ENCODE measurements around the gene HIVEP2.

Gene HIVEP2

DNA sequence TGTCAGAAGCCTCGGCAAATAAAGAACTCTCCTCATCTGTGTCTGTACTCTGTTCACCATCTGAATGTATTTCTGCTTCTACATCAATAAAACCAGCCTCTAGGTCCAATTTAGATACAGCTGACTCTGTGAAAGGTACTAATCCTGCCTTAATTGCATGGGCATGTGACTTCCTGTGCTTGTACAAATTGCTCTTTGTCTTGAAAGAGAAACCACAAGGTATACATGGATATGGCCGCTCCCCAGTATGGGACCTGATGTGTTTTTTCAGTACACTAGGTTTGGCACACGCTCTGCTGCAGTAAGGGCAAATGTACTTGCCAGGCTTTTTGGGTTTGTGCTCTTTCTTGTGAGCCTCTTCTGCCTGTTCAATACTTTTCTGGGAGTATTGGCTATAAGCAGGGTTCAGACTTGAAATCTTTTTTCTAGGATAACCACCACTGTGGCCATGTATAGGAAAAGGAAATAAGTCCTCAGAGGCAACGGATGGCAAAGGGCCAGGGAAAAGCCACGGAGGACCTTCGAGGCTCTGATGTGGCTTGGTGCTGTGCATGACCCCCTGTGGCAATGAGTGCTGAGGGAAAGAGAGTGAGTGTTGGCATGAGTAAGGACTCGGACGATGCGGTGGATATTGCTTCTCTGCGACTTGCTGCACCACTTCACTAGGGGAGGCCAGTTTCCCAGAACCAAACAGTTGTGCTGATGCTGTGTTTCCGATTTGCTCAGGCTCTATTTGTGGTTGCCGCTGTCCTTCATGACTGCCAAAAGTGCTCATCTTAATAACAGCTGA is 170.9 kb downstream of the HIVEP2 start:
- DNase-seq (ENCODE audit: low read depth in 2 of 2): no peak

- no peak for DNase-seq (ENCODE audit: low read depth in 2 of 2)
These were observed 171.7 kb downstream of the HIVEP2 start for GRCh38 chr6:142773324-142773723.

GRCh38 chr6:142771162-142771561 is 173.8 kb downstream of the HIVEP2 start:
- no peak for DNase-seq (ENCODE audit: low read depth in 2 of 2)

DNA sequence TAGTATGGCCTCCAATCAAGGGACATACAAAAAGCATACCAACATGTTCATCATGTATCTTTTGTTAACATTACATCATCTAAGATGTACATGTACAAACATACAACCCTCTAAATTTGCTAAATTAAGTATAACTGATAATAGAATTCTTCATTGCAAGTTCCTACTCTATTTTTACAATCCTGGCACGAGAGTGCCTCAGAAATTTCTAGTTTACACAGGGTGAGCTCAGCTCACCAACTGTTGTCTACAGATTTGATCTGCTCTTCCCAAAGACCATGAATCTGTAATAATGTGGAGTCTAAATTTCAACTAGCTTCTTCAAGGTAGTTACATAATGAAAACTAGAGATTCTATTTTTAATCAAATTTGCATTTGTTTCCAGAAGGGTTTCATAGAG is 179.7 kb downstream of the HIVEP2 start:
- DNase-seq (ENCODE audit: low read depth in 2 of 2): no peak

- DNase-seq (ENCODE audit: low read depth in 2 of 2): no peak
These were observed 180.7 kb downstream of the HIVEP2 start for GRCh38 chr6:142764311-142764710.

- DNase-seq (ENCODE audit: low read depth in 2 of 2): no peak
These were observed 181.8 kb downstream of the HIVEP2 start for GRCh38 chr6:142763205-142763604.

GRCh38 chr6:142761756-142762155 is 183.2 kb downstream of the HIVEP2 start:
- DNase-seq (ENCODE audit: low read depth in 2 of 2): no peak

DNA sequence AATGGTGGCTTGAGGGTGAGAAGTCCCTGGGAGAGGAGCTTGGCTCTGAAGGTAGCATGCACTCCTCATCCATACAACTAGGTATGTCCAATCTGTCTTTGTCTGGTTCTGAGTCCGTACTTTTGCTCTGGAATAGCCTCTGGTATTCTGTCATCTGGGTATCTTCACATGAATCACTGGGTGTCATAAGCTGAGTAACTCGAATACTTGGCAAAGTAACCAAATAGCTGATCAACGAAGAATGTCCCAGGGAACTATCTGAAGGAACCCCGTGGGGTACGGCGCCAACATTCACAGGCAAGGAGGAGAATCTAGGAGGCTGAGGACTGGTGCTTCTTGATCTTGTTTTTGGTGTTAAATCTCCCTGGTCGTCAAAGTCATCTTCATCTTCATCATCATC is 184.8 kb downstream of the HIVEP2 start:
- DNase-seq (ENCODE audit: low read depth in 2 of 2): no peak

DNA sequence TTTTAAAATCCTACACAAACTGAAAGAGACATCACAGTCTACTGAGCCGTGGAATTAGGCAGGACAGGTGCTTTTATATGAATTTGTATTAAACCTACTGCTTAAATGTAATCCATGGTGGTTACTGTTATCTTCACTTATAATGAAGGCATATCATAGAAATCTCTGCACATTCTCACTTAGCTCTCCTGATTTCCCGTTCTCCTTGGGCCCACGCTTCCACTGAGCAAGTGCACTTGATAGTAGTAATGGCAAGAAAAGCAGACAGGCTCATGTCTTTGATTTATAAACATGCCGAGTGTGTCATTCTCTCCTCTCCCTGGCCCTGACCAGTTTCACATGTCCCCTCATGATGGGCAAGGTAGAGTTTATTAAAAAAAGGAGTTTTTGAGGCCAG is 186.3 kb downstream of the HIVEP2 start:
- no peak for DNase-seq (ENCODE audit: low read depth in 2 of 2)

GRCh38 chr6:142757852-142758628 is 186.9 kb downstream of the HIVEP2 start:
- DNase-seq (ENCODE audit: low read depth in 2 of 2): no peak

GRCh38 chr6:142756215-142756630 is 188.8 kb downstream of the HIVEP2 start:
- no peak for DNase-seq (ENCODE audit: low read depth in 2 of 2)

DNA sequence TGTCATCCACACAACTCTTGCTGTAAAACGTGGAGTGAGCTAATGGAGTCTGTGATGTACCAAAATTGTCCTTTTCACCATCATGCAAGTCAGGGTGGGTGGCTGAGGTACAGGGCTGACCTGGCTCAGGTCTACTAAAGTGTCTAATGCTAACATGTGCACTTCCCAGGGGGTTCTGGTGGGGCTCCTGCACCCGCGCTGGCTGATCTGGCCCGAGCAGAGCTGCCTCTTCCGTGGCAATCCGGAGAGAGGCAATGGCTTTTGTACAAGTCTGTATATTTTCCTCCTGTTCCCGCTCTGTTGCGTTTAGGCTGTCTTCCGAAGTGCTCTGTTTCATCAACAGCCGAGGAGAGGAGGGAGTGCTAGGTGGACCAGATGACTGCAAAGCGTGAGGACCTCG is 191.8 kb downstream of the HIVEP2 start:
- no peak for DNase-seq (ENCODE audit: low read depth in 2 of 2)

GRCh38 chr6:142752348-142752747 is 192.6 kb downstream of the HIVEP2 start:
- no peak for DNase-seq (ENCODE audit: low read depth in 2 of 2)

DNA sequence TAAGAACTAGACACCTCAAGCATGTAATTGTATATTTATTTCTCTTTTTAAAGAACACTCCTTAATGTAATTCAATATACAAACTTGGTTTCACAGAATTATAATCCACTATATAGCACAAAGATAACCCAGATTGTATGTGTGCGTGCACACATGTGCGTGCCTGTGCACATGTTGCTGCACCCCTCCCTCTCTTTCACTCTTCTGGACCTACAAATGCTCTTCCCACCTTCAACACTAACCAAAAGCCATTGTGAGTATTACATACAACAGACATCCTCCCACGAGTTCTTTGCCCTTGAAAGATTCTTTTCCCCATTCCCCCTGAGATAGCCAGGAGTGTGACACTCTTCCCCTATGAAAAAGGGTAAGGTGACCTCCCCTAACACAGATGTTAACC is 193.5 kb downstream of the HIVEP2 start:
- no peak for DNase-seq (ENCODE audit: low read depth in 2 of 2)

GRCh38 chr6:142750998-142751397 is 194.0 kb downstream of the HIVEP2 start:
- DNase-seq (ENCODE audit: low read depth in 2 of 2): no peak

DNA sequence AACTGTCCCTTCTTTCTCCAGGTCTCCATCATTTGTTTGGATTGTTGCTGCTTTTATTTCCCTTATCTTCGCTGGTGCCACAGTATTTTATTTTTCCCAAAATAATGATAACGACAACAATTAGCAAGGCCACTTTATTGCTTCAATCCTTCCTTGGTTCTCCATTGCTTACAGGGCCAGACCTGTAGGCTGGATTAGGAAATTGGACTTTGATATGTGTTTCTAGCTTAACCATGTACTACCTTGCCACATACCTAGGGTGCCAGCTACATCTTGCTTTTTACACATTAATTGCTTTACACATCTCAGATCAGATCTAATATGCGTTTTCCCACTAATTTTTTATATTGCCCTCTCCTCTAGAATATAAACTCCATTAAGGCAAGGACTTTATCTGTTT is 195.4 kb downstream of the HIVEP2 start:
- no peak for DNase-seq (ENCODE audit: low read depth in 2 of 2)

DNA sequence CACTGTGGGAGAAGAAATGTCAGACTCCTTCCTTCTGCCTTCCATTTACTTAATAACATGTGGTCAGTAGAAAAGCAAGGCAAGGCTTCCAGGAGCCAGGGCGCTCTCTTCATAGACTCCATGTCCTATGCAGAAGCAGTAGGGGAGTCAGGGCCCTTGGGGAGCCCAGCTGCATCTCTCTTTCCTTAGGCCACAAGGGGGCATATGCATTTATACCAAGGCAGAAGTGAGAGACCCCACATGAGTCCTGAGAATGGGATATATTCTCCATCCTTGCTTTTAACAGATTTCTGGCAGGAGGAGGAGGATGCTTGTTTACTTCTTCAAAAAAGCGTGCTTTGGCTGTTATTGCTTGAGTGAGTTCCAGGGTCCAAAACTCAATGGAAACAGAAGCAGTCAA is 198.5 kb downstream of the HIVEP2 start:
- DNase-seq (ENCODE audit: low read depth in 2 of 2): no peak

GRCh38 chr6:142744836-142745235 is 200.1 kb downstream of the HIVEP2 start:
- DNase-seq (ENCODE audit: low read depth in 2 of 2): no peak

- no peak for DNase-seq (ENCODE audit: low read depth in 2 of 2)
These were observed 204.5 kb downstream of the HIVEP2 start for GRCh38 chr6:142740449-142740848.

DNA sequence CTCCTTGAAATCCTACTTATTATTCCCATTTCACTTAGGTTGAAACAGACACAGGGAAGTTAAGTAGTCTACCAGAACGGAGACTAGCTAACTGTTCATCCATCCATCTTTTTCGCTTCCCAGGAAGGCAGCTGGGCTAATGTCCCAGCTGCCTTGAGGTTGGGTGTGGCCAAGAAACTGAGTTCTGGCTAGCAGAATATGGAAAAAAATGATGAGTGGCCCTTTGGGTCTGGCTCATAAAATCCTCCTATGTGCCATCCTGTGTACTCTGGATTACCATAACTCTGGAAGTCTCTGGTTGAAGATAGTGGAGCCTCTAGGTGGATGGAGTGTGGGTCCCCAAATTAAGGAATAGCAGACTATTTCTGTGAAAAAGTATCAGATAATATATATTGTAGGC is 206.2 kb downstream of the HIVEP2 start:
- DNase-seq (ENCODE audit: low read depth in 2 of 2): no peak

GRCh38 chr6:142738035-142738396 is 207.0 kb downstream of the HIVEP2 start:
- no peak for DNase-seq (ENCODE audit: low read depth in 2 of 2)

- no peak for DNase-seq (ENCODE audit: low read depth in 2 of 2)
These were observed 207.5 kb downstream of the HIVEP2 start for GRCh38 chr6:142737368-142738034.

- no peak for DNase-seq (ENCODE audit: low read depth in 2 of 2)
These were observed 209.8 kb downstream of the HIVEP2 start for GRCh38 chr6:142735204-142735603.
